IPS-18c (cell line): ENCODE results near the gene TAF15.

Source experiments
- H3K4me3 ChIP-seq: 2 replicates; pipeline ENCODE4 v1.7.0; 2013; ENCODE audit warnings: low read depth, mild to moderate bottlenecking, low read length, moderate library complexity; ENCODE audit not compliant: insufficient read depth
- H3K9me3 ChIP-seq: one replicate; pipeline ENCODE4 v1.6.1; 2013; ENCODE audit warnings: mild to moderate bottlenecking, low read length, moderate library complexity; ENCODE audit not compliant: control insufficient read depth, insufficient read depth

The TAF15 gene

GRCh38 chr17:35847006-35847405 is 37.7 kb downstream of the TAF15 start:
- peaks cover 4% of the 10 kb centered on the region for H3K9me3 ChIP-seq
- no peak overlapping the region for H3K4me3 ChIP-seq

- Histone ChIP-seq H3K4me3 (no peak overlapping the region), H3K9me3 (peaks cover 4% of the 10 kb centered on the region)
These were observed 38.5 kb downstream of the TAF15 start for GRCh38 chr17:35847633-35848373.

GRCh38 chr17:35849469-35850348 is 40.4 kb downstream of the TAF15 start:
- no peak overlapping the region for H3K4me3 ChIP-seq
- H3K9me3 ChIP-seq, result peaks cover 3% of the 10 kb centered on the region

GRCh38 chr17:35855965-35856364 is 46.7 kb downstream of the TAF15 start:
- H3K4me3 ChIP-seq, result no peak overlapping the region
- no peaks in the 10 kb centered on the region for H3K9me3 ChIP-seq

- no peak overlapping the region for H3K4me3 ChIP-seq
These were observed 47.3 kb downstream of the TAF15 start for GRCh38 chr17:35856603-35857002.

GRCh38 chr17:35864853-35865252 is 55.6 kb downstream of the TAF15 start:
- Histone ChIP-seq H3K9me3 (no peaks in the 10 kb centered on the region), H3K4me3 (no peak overlapping the region)

More at GRCh38 chr17:35856603-35857002, 47.3 kb downstream of the TAF15 start:
- no peaks in the 10 kb centered on the region for H3K9me3 ChIP-seq

GRCh38 chr17:35865412-35866340 is 56.4 kb downstream of the TAF15 start:
- no peaks in the 10 kb centered on the region for H3K9me3 ChIP-seq
- no peak overlapping the region for H3K4me3 ChIP-seq

GRCh38 chr17:35866341-35866950 is 57.2 kb downstream of the TAF15 start:
- Histone ChIP-seq H3K4me3 (no peak overlapping the region), H3K9me3 (no peaks in the 10 kb centered on the region)

GRCh38 chr17:35867574-35867973 is 58.3 kb downstream of the TAF15 start:
- Histone ChIP-seq H3K9me3 (no peaks in the 10 kb centered on the region), H3K4me3 (no peak overlapping the region)

GRCh38 chr17:35868737-35869136 is 59.5 kb downstream of the TAF15 start, which contains the start of gene HEATR9:
HEATR9 (minus strand) TSS chr17:35868891; CDS start chr17:35868742, 149 bp downstream.
- no peaks in the 10 kb centered on the region for H3K9me3 ChIP-seq
- H3K4me3 ChIP-seq, result no peak within 1 kb of the TSS

- Histone ChIP-seq H3K9me3 (no peaks in the 10 kb centered on the region), H3K4me3 (no peak overlapping the region)
These were observed 61.9 kb downstream of the TAF15 start for GRCh38 chr17:35870906-35871819.

GRCh38 chr17:35872196-35872980 is 63.1 kb downstream of the TAF15 start:
- no peak overlapping the region for H3K4me3 ChIP-seq
- H3K9me3 ChIP-seq, result no peaks in the 10 kb centered on the region

GRCh38 chr17:35875072-35875799 is 66.0 kb downstream of the TAF15 start:
- Histone ChIP-seq H3K9me3 (no peaks in the 10 kb centered on the region), H3K4me3 (no peak overlapping the region)

GRCh38 chr17:35875800-35876139 is 66.5 kb downstream of the TAF15 start:
- Histone ChIP-seq H3K9me3 (no peaks in the 10 kb centered on the region), H3K4me3 (no peak overlapping the region)

GRCh38 chr17:35876534-35876933 is 67.2 kb downstream of the TAF15 start:
- H3K9me3 ChIP-seq, result no peaks in the 10 kb centered on the region
- H3K4me3 ChIP-seq, result no peak overlapping the region
